GM12892 (cell line): Measurements from ENCODE around the gene TTC28.

ENCODE experiments used
- POLR2A ChIP-seq: IDR thresholded peaks from 2 replicates; pipeline ENCODE4 v1.6.1; 2011; ENCODE audit warnings: low read depth, low read length, control low read depth
- POLR2AphosphoS5 ChIP-seq: IDR thresholded peaks from 2 replicates; pipeline ENCODE4 v1.6.1; 2011; ENCODE audit warnings: low read depth, low read length, control low read depth

GRCh38 chr22:28034760-28035401 lies 644.8 kb downstream of the TTC28 start:
- TF ChIP-seq POLR2A (no peak), POLR2AphosphoS5 (no peak)
